Activated CD8-positive, alpha-beta T cell treated with anti-CD3 and anti-CD28 coated beads, Interleukin-2, amount 10 ng/mL, durations not matched to agents 7 days and 5 days (primary cell): ENCODE results near the gene DYRK3. TPM values are rescaled to one million over a fixed set of nuclear protein-coding genes. Genes with fewer than 3 reads are reported as not detected.
"Not testable (repeated sequence)": the region's sequence is repeated elsewhere in the genome, so short reads cannot be mapped to it uniquely, and the experiment has no call there.

Experiments
- ATAC-seq: fragments of 150-1000 bp; cut with Tn5 transposase; one replicate; pipeline ENCODE4 v1.10.0; 2021; ENCODE audit warnings: moderate library complexity
- CTCF ChIA-PET: fragments of 350-600 bp; sonication (Branson Sonifier 250); formaldehyde crosslinking; loops from one replicate; lab custom pipeline; 2021; ENCODE audit warnings: antibody characterized with exemption; lab: Charles Lee
- POLR2A ChIA-PET: fragments of 350-600 bp; sonication (Branson Sonifier 250); formaldehyde crosslinking; loops from one replicate; lab custom pipeline; 2021; ENCODE audit warnings: antibody characterized with exemption; lab: Charles Lee
- DNase-seq: peaks from one replicate; pipeline ENCODE4 v3.0.0-alpha.2; 2020
- H3K27ac Mint-ChIP-seq: one replicate; pipeline ENCODE4 v1.8.0; 2021; ENCODE audit warnings: mild to moderate bottlenecking, mixed read lengths
- H3K27me3 Mint-ChIP-seq: one replicate; pipeline ENCODE4 v1.8.0; 2021; ENCODE audit warnings: low read depth, mixed read lengths
- H3K36me3 Mint-ChIP-seq: one replicate; pipeline ENCODE4 v1.8.0; 2021; ENCODE audit warnings: low read depth, mixed read lengths
- H3K4me1 Mint-ChIP-seq: one replicate; pipeline ENCODE4 v1.8.0; 2021; ENCODE audit warnings: low read depth, mixed read lengths
- H3K4me3 Mint-ChIP-seq: one replicate; pipeline ENCODE4 v1.8.0; 2021; ENCODE audit warnings: mild to moderate bottlenecking, mixed read lengths
- H3K9me3 Mint-ChIP-seq: one replicate; pipeline ENCODE4 v1.8.0; 2022; ENCODE audit warnings: mixed read lengths; ENCODE audit not compliant: insufficient read depth
- total RNA-seq, 2 experiments: library from RNA; stranded (reverse); gene quantifications; one replicate each; pipeline ENCODE4 v1.2.3, GENCODE V29; 2021

The DYRK3 gene
- total RNA-seq, 2 experiments from 2014 or later, result 5.3 to 5.9 TPM

DNA sequence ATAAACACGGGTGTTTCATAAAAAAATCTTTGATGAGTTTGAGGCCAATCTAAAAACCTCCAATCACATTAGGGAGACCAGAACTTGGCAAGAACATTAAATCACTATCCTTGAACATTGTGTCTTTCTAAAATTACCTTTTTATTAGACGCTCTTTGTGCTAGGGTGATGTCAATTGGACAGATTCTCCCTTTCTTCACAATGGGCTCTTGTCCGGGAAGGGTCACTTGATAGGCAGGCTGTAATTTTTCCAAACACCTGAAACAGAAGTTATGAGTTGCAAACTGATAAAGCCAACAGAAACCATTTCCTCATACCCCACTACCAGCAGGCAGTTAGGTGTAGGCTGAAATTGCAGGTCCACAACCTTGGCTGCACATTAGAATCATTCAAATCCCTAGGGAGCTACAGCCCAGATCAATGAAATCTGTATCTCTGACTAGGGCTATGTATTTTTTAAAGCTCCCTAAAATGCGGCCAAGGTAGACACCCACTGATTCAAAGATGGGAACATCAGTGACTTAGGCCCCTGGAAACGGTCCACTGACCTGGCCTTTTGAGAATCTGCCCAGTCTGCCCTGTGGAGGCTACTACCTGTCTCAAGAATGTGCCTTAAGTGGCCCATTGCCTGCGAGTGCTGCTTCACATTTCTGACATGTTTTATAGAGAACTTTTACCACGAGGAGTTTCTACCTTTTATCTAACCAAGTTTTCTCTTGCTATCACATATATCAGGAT is 39.6 kb upstream of the DYRK3 start:
- CTCF ChIA-PET, result interaction anchor here (0.9 to 2.7 kb wide), 5 partner anchors 12 to 133 kb away, joined by 3 to 8 read pairs (median 3); no protein-coding TSS in a partner anchor
- Mint-ChIP-seq H3K9me3 (no peaks in the 10 kb centered on the region), H3K4me1 (peaks cover 19% of the 10 kb centered on the region), H3K27ac (no peak overlapping the region), H3K27me3 (no peaks in the 10 kb centered on the region), H3K4me3 (no peak overlapping the region), H3K36me3 (peaks cover 62% of the 10 kb centered on the region)
- ATAC-seq, result no peak
- POLR2A ChIA-PET, result no interaction called here
- DNase-seq, result no peak

DNA sequence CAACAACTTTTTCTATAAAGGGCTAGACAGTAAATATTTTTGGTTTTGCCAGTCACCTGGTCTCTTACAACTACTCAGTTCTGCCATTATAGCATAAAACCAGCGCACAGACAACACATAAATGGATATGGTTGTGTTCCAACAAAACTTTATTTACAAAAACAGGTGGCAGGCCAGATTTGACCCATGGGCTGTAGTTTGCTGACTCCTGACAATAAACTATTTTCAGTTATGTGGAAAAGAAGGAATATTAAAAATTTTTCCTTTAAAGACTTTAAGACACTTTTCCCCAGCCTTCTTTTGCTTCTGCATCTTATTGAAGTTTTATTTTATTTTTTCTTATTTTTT is 39.0 kb upstream of the DYRK3 start:
- H3K9me3 Mint-ChIP-seq, result no peaks in the 10 kb centered on the region
- ATAC-seq (no peak), DNase-seq (no peak)
- no peak overlapping the region for H3K4me3 Mint-ChIP-seq
- H3K27me3 Mint-ChIP-seq, result no peaks in the 10 kb centered on the region
- ChIA-PET POLR2A (no interaction called here), CTCF (interaction anchor here (1.2 to 2.7 kb wide), 4 partner anchors 12 to 68 kb away, joined by 3 to 8 read pairs (median 4); no protein-coding TSS in a partner anchor)
- H3K36me3 Mint-ChIP-seq, result peaks cover 59% of the 10 kb centered on the region
- H3K27ac Mint-ChIP-seq, result no peak overlapping the region
- H3K4me1 Mint-ChIP-seq, result peaks cover 14% of the 10 kb centered on the region

DNA sequence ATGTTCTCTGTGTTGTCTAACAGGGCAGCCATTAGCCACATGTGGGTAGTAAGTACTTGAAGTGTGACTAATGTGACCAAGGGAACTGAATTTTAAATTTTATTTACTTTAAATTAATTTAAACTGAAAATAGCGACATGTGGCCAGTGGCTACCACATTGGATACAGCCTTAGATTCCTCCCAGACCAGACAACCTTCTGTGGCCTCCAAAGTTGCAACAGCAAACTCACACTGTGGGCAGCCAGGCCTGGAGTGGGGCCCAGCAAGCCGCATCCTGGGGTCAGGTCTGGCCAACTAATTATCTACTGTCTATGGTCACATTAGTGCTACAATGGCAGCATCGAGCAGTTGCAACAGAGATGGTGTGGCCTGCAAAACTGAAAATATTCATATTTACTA is 34.8 kb upstream of the DYRK3 start:
- ChIA-PET CTCF (interaction anchor here (1.0 to 2.4 kb wide), 3 partner anchors 12 to 64 kb away, joined by 3 to 8 read pairs (median 4); no protein-coding TSS in a partner anchor), POLR2A (interaction anchor here (1.2 kb wide), 1 partner anchor 13 kb away, joined by 4 read pairs; no protein-coding TSS in a partner anchor)
- H3K27ac Mint-ChIP-seq, result no peak overlapping the region
- H3K4me1 Mint-ChIP-seq, result peaks cover 2% of the 10 kb centered on the region
- peaks cover 50% of the 10 kb centered on the region for H3K36me3 Mint-ChIP-seq
- H3K9me3 Mint-ChIP-seq, result no peaks in the 10 kb centered on the region
- no peak overlapping the region for H3K4me3 Mint-ChIP-seq
- ATAC-seq (no peak), DNase-seq (no peak)
- no peaks in the 10 kb centered on the region for H3K27me3 Mint-ChIP-seq

DNA sequence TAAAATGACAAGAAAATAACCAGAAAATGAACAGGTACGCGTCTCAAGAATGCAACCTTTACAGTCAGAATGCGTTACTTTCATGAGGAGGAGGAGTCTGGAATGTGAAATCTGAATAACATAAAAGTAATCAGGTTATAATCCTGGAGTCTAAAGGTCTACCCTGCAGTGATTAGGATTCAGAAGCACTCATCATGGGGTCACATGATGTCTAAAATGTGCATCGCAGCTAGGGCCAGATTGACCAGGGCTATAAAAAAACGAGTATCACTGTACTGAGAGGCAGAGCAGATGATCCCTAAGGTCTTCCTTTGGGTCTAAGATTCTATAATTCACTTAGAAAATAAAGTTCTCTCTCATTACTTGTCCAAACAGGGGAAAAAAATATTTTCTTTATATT is 30.5 kb upstream of the DYRK3 start:
- CTCF ChIA-PET, result interaction anchor here (1.7 kb wide), 1 partner anchor 13 kb away, joined by 5 read pairs; no protein-coding TSS in a partner anchor
- no peaks in the 10 kb centered on the region for H3K9me3 Mint-ChIP-seq
- DNase-seq, result no peak
- H3K4me1 Mint-ChIP-seq, result peaks cover 18% of the 10 kb centered on the region
- H3K27ac Mint-ChIP-seq, result no peak overlapping the region
- H3K36me3 Mint-ChIP-seq, result peaks cover 46% of the 10 kb centered on the region
- no peak for ATAC-seq
- POLR2A ChIA-PET, result no interaction called here
- no peaks in the 10 kb centered on the region for H3K27me3 Mint-ChIP-seq
- H3K4me3 Mint-ChIP-seq, result no peak overlapping the region

DNA sequence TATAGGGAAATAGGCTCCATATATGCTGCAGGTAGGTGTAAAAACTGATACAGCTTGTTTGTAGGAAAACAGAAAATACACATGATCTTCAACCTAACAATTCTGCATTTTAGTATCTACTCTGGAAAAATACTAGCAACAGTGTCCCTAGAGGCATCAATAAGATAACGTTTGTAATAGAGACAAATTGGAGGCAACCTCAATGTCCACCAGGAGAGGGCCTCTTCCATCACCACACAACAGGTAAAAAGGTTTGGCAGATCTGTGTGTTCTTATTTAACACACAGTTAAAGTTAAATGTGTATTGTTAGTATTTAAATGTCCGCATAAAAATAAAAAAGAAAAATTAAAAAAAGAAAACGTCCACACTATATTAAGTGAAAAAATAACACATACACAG is 28.5 kb upstream of the DYRK3 start:
- POLR2A ChIA-PET, result no interaction called here
- Mint-ChIP-seq H3K27me3 (no peaks in the 10 kb centered on the region), H3K36me3 (peaks cover 42% of the 10 kb centered on the region), H3K9me3 (no peaks in the 10 kb centered on the region), H3K27ac (no peak overlapping the region), H3K4me1 (peaks cover 34% of the 10 kb centered on the region), H3K4me3 (no peak overlapping the region)
- no peak for ATAC-seq
- CTCF ChIA-PET, result interaction anchor here (0.9 to 9.7 kb wide), 13 partner anchors 8 to 375 kb away, joined by 3 to 199 read pairs (median 5); partner anchors contain the start of gene DYRK3
- DNase-seq, result no peak

DNA sequence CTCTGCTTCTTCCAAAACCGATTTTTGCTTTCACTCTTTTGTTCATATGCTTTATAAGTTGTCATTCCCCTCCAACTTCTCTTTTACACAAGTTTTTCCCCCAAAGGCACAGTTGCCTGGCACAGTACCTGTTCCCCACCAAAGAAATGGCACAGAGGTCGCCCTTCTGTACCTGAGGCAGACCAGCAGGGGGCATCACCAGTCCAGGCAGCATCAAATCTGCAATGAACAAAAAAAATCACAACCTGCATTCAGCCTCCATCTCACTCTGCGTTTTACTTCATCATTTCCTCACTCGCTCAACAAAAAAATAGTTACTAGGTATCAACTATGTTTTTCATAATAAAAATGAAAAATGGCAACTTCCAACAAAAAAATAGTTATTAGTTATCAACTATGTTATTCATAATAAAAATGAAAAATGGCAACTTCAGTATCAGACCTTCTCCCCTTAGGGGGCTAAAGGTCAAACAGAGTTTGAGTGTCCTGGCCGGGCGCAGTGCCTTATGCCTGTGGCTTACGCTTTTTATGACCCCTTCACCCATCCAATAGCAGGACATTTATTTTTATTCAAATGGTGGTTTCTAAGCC is 27.1 kb upstream of the DYRK3 start:
- Mint-ChIP-seq H3K27me3 (no peaks in the 10 kb centered on the region), H3K9me3 (no peaks in the 10 kb centered on the region), H3K4me3 (no peak overlapping the region), H3K27ac (no peak overlapping the region), H3K4me1 (peaks cover 36% of the 10 kb centered on the region), H3K36me3 (peaks cover 32% of the 10 kb centered on the region)
- ChIA-PET POLR2A (no interaction called here), CTCF (interaction anchor here (0.7 to 9.7 kb wide), 11 partner anchors 13 to 374 kb away, joined by 3 to 199 read pairs (median 10); partner anchors contain the start of gene DYRK3)
- DNase-seq (peak; percentile 72), ATAC-seq (no peak)

DNA sequence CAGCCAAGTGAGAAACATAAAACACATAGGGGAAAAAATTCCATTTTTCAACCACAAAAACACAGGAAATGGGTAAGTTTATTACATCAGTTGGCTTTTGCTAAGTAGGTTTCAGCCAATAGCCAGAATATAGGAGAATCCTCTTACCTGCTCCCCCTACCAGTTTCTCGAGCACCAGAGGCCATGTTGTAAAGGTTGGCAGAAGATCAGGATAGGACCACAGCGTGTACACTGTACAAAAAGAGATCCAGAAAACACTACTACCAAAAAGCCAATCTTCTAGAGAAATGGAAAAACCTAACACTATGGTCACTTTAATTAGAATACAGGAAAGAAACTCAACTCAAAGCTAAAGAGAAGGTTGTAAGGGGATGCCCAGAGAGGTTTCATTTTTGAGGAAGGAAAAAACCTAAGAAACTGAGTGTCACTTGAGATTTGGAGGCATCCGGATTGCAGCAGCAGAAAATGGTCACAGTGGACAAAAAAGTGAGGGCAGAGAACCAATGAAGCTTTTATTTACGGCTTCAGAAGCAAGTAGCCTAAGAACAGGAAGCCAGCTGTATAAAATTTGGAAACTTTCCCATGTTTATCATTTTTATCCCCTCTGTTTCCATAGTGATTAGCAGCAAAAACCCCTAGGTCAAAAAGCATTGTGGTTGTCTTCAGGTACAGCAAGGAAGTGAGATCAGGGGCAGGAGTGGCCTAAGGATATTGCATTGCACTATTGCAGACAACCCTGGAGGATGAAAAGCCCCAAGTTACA is 25.9 kb upstream of the DYRK3 start:
- ChIA-PET POLR2A (interaction anchor here (1.3 to 1.4 kb wide), 2 partner anchors 22 to 75 kb away, joined by 3 to 4 read pairs; no protein-coding TSS in a partner anchor), CTCF (interaction anchor here (0.6 to 9.7 kb wide), 21 partner anchors 8 to 466 kb away, joined by 3 to 199 read pairs (median 4); partner anchors contain the start of genes DYRK3 and IKBKE)
- Mint-ChIP-seq H3K27ac (peak overlapping the region; percentile 59), H3K4me1 (peaks cover 36% of the 10 kb centered on the region), H3K4me3 (no peak overlapping the region), H3K27me3 (no peaks in the 10 kb centered on the region), H3K36me3 (peaks cover 26% of the 10 kb centered on the region), H3K9me3 (no peaks in the 10 kb centered on the region)
- no peak for DNase-seq
- no peak for ATAC-seq

DNA sequence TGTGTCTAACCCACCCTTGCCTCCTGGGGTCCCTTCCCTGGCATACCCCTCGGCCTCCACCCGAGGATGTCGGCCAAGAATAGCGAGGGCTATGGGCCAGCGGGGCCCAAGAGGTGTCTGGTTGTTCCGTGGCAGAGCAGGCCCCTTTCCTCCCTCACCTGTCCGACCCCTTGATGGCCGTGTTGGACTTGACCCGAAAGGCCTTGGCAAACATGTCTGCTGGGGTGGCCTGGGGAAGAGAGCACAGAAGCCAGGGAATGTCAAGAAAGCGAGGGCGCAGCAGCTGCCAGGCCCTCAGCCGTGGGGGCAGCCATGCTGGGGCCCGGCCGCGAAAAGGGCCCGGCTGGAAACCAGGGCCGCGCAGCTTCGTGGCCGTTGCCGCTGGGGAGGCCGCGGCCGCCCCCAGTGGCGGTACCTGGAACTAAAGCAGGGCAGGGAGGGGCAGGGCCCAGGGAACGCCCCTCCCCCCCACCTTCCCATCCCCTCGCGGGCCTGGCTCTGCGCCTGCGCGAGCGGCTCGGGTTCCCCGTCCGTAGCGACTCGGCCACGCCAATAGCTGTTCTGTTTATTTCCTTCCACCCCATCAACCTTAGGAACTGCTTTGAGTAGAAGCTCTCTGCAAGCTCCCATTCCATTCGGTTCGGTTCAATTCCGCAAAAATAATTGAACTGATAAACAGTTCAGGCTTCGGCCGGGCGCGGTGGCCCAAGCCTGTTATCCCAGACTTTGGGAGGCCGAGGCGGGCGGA is 23.0 kb upstream of the DYRK3 start, which contains the start of gene EIF2D:
EIF2D (minus strand) TSS at position 337 of the 748 bp plus-strand sequence; CDS start at position 214, 123 bp downstream.
- POLR2A ChIA-PET, result interaction anchor here (0.6 to 2.1 kb wide), 11 partner anchors 15 to 1011 kb away, joined by 3 to 7 read pairs (median 4); partner anchors contain the start of genes DYRK3 and RASSF5

DNA sequence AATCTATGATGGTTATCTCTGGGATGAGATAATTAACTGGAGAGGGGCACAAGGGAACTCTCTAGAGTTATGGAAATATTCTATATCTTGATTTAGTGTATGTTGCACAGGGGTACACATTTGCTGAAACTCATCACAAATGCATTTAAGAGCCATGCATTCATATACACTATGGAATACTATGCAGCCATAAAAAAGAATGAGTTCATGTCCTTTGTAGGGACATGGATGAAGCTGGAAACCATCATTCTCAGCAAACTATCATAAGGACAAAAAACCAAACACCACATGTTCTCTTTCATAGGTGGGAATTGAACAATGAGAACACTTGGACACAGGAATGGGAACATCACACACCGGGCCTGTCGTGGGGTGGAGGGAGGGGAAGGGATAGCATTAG is 8.9 kb upstream of the DYRK3 start:
- H3K27ac Mint-ChIP-seq, POLR2A ChIA-PET, H3K36me3 Mint-ChIP-seq, H3K4me3 Mint-ChIP-seq, H3K9me3 Mint-ChIP-seq, ATAC-seq, DNase-seq, H3K4me1 Mint-ChIP-seq: not testable (repeated sequence)
- H3K27me3 Mint-ChIP-seq, result peaks cover 28% of the 10 kb centered on the region
- CTCF ChIA-PET, result interaction anchor here (1.1 to 18.8 kb wide), 3 partner anchors 9 to 37 kb away, joined by 3 to 647 read pairs (median 8); partner anchors contain the start of genes DYRK3 and EIF2D

More for the DNA sequence above, 23.0 kb upstream of the DYRK3 start, which contains the start of gene EIF2D:
- Mint-ChIP-seq H3K36me3 (peaks cover 22% of the 10 kb centered on the region), H3K9me3 (no peaks in the 10 kb centered on the region), H3K27ac (peak within 1 kb of the TSS; percentile 90), H3K4me3 (peak within 1 kb of the TSS; percentile 94), H3K4me1 (peaks cover 35% of the 10 kb centered on the region), H3K27me3 (peaks cover 10% of the 10 kb centered on the region)
- DNase-seq (peak; percentile 95), ATAC-seq (peak; percentile 98)
- CTCF ChIA-PET, result interaction anchor here (0.6 to 9.7 kb wide), 31 partner anchors 9 to 370 kb away, joined by 3 to 199 read pairs (median 5); partner anchors contain the start of genes DYRK3 and IKBKE

DNA sequence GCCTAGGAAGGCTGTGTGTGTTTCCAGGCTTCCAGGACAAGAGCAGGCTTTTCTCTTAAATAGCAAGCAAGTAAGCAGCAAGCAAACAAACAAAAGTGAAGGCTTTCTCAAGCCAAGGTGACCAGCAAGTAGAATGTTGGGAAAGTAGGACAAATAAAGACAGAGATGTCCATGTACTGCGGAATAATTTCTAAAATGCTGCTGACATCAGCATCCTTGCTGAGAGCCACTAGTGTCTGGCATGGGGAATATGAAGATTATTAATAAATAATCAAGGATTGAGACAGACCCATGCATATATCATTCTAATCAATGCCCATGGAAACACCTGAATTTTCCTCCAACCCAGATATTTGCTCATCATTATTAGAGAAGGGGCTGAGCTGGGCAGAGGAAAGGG is 6.4 kb upstream of the DYRK3 start:
- ChIA-PET CTCF (interaction anchor here (0.8 to 18.8 kb wide), 8 partner anchors 8 to 278 kb away, joined by 3 to 647 read pairs (median 4); partner anchors contain the start of gene EIF2D), POLR2A (no interaction called here)
- ATAC-seq, result no peak
- Mint-ChIP-seq H3K4me3 (no peak overlapping the region), H3K4me1 (no peaks in the 10 kb centered on the region), H3K27ac (no peak overlapping the region), H3K9me3 (no peaks in the 10 kb centered on the region), H3K36me3 (no peaks in the 10 kb centered on the region), H3K27me3 (peaks cover 35% of the 10 kb centered on the region)
- DNase-seq, result no peak
